GM23248 (cell line): ENCODE data around the gene CDC23. TPM values are rescaled to one million over a fixed set of nuclear protein-coding genes. Genes with fewer than 3 reads are reported as not detected.
"Not testable (repeated sequence)": the region's sequence is repeated elsewhere in the genome, so short reads cannot be mapped to it uniquely, and the experiment has no call there.

Experiments
- DNase-seq: peaks from one replicate; pipeline ENCODE4 v3.0.0-alpha.2; 2015
- H2AFZ ChIP-seq: fragments of 200-600 bp; sonication (generic); 2 replicates; pipeline ENCODE4 v1.6.1; 2016; ENCODE audit warnings: antibody characterized with exemption
- H3F3A ChIP-seq: fragments of 200-600 bp; sonication (generic); 2 replicates; pipeline ENCODE4 v1.6.1; 2016; ENCODE audit warnings: mild to moderate bottlenecking, antibody characterized with exemption, mixed run types; ENCODE audit not compliant: insufficient read depth
- H3K27ac ChIP-seq: fragments of 200-600 bp; sonication (generic); 2 replicates; pipeline ENCODE4 v1.5.1; 2016; ENCODE audit warnings: mild to moderate bottlenecking
- H3K27me3 ChIP-seq: fragments of 200-600 bp; sonication (generic); replicated peaks from 2 replicates; pipeline ENCODE4 v1.6.1; 2016; ENCODE audit warnings: mild to moderate bottlenecking; ENCODE audit not compliant: insufficient read depth
- H3K36me3 ChIP-seq: fragments of 200-600 bp; sonication (generic); 2 replicates; pipeline ENCODE4 v1.6.1; 2016; ENCODE audit warnings: low read depth, mild to moderate bottlenecking
- H3K4me1 ChIP-seq: fragments of 200-600 bp; sonication (generic); 2 replicates; pipeline ENCODE4 v1.6.1; 2016; ENCODE audit warnings: mild to moderate bottlenecking; ENCODE audit not compliant: insufficient read depth
- H3K4me2 ChIP-seq: fragments of 200-600 bp; sonication (generic); one replicate; pipeline ENCODE4 v1.6.1; 2016; ENCODE audit warnings: mild to moderate bottlenecking; ENCODE audit not compliant: unreplicated experiment
- H3K4me3 ChIP-seq: fragments of 200-600 bp; sonication (generic); 2 replicates; pipeline ENCODE4 v1.5.1; 2016; ENCODE audit warnings: mild to moderate bottlenecking
- H3K79me2 ChIP-seq: fragments of 200-600 bp; sonication (generic); 2 replicates; pipeline ENCODE4 v1.6.1; 2016; ENCODE audit warnings: mild to moderate bottlenecking; ENCODE audit not compliant: insufficient read depth
- H3K9ac ChIP-seq: fragments of 200-600 bp; sonication (generic); 2 replicates; pipeline ENCODE4 v1.6.1; 2016; ENCODE audit warnings: mild to moderate bottlenecking
- H3K9me2 ChIP-seq: fragments of 200-600 bp; sonication (generic); 2 replicates; pipeline ENCODE4 v1.6.1; 2016; ENCODE audit warnings: mixed run types, mild to moderate bottlenecking, moderate library complexity; ENCODE audit not compliant: insufficient read depth
- H3K9me3 ChIP-seq: fragments of 200-600 bp; sonication (generic); one replicate; pipeline ENCODE4 v1.6.1; 2017; ENCODE audit warnings: low read depth
- H4K20me1 ChIP-seq: fragments of 200-600 bp; sonication (generic); 2 replicates; pipeline ENCODE4 v1.6.0; 2016; ENCODE audit not compliant: insufficient read depth
- EZH2 ChIP-seq: fragments of 200-600 bp; sonication (generic); IDR thresholded peaks from 2 replicates; pipeline ENCODE4 v1.6.1; 2018; ENCODE audit warnings: antibody characterized with exemption, mild to moderate bottlenecking; ENCODE audit not compliant: insufficient read depth, poor library complexity, severe bottlenecking
- EZH2phosphoT487 ChIP-seq: fragments of 200-600 bp; sonication (generic); IDR thresholded peaks from 2 replicates; pipeline ENCODE4 v1.6.1; 2018; ENCODE audit warnings: antibody characterized with exemption, moderate library complexity, mild to moderate bottlenecking, low read depth; ENCODE audit not compliant: insufficient read depth
- WGBS, 2 experiments: methylation state at CpG; one replicate each; pipeline ENCODE4 v1.1.6; 2015 to 2017; ENCODE audit warnings: low lambda C conversion rate in 2 of 2, low coverage in 1 of 2; ENCODE audit errors: missing lambda C conversion rate in 2 of 2; 5-methylcytosine and 5-hydroxymethylcytosine counted together
- in situ Hi-C: fragments of 300-500 bp; cut with MboI; formaldehyde crosslinking; loops from 2 replicates; pipeline ENCODE4 v1.15.0; 2020
- polyA plus RNA-seq: library from polyadenylated mRNA; unstranded; fragments of >200 nt; fragmentation: Nextera tagmentation; extraction: Ambion mirVana; gene quantifications from 2 replicates; pipeline ENCODE4 v1.2.1, GENCODE V29; 2016
- total RNA-seq: library from RNA; depleted of rRNA; stranded (reverse); fragments of >200 nt; shearing (Covaris generic); gene quantifications from 2 replicates; pipeline ENCODE4 v1.2.3, GENCODE V29; 2014

Gene CDC23
- total and polyA plus RNA-seq, 2 experiments from 2014 or later = 30.5 to 32.5 TPM

DNA sequence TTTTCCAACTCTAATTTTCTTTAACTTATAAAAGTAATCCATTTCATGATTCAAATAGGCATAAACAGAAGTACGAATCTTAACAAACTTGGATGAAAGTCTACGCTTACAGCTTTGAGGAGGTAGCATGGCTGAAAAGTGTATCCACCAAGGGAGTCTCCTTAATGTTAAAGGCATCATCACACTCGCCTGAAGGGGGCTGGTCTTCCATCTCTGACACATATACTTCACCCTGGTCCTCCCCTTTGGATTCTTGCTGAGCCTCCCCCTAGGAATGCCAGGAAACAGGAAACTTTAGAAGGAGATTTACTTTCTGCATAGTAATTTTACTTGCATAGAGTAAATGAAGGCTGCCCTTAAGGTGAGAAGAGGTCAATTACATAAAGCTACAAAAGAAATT, 63.6 kb downstream of the CDC23 start:
- Histone ChIP-seq H3K4me1 (peaks cover 9% of the 10 kb centered on the region), H3K9me3 (no peaks in the 10 kb centered on the region), H4K20me1 (no peaks in the 10 kb centered on the region), H3K9me2 (no peaks in the 10 kb centered on the region), H3K27me3 (no peaks in the 10 kb centered on the region), H3K4me2 (no peak overlapping the region), H2AFZ (no peak overlapping the region), H3K27ac (no peak overlapping the region), H3K36me3 (no peaks in the 10 kb centered on the region), H3K79me2 (no peaks in the 10 kb centered on the region), H3F3A (peaks cover 13% of the 10 kb centered on the region; the same call in 1 of the 2 replicates), H3K9ac (no peak overlapping the region), H3K4me3 (no peak overlapping the region)
- in situ Hi-C loops = no loop called here
- TF ChIP-seq EZH2 = no peak
- no peak for TF ChIP-seq EZH2phosphoT487
- 51 to 54% methylated on average over 3 of the region's 3 CpGs for WGBS, 2 experiments
- DNase-seq = peak; percentile 31

DNA sequence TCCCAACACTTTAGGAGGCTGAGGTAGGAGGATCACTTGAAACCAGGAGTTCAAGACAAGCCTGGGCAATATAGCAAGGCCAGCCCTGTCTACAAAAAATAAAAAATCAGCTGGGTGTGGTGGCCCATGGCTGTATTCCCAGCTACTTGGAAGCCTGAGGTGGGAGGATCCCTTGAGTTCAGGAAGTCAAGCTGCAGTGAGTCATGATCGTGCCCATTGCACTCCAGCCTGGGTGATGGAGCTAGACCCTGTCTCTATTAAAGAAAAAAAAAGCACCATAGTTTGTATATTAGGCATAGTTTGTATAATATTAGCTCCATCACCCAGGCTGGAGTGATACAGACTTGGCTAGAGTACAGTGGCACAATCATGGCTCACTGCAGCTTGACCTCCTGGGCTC, 64.3 kb downstream of the CDC23 start:
- no peak overlapping the region for H3K4me3 ChIP-seq
- no peaks in the 10 kb centered on the region for H3K9me2 ChIP-seq
- no peaks in the 10 kb centered on the region for H3K79me2 ChIP-seq
- no peak overlapping the region for H3K9ac ChIP-seq
- H4K20me1 ChIP-seq = no peaks in the 10 kb centered on the region
- no peaks in the 10 kb centered on the region for H3K36me3 ChIP-seq
- no peak for TF ChIP-seq EZH2
- no peak for TF ChIP-seq EZH2phosphoT487
- H3F3A ChIP-seq = peaks cover 8% of the 10 kb centered on the region; the same call in 1 of the 2 replicates
- no peak overlapping the region for H3K27ac ChIP-seq
- H3K27me3 ChIP-seq = no peaks in the 10 kb centered on the region
- peaks cover 9% of the 10 kb centered on the region for H3K4me1 ChIP-seq
- H3K4me2 ChIP-seq = no peak overlapping the region
- in situ Hi-C loops = no loop called here
- peak; percentile 90 for DNase-seq
- 0 out of 2 replicates have a peak overlapping the region, but pooled peaks have one; percentile 28 for H2AFZ ChIP-seq
- 0 to 14% methylated on average over 1 of the region's 1 CpG for WGBS, 2 experiments
- no peaks in the 10 kb centered on the region for H3K9me3 ChIP-seq

GRCh38 chr5:138143578-138143977, 69.5 kb downstream of the CDC23 start:
- WGBS, 2 experiments = 84 to 85% methylated on average over 5 to 6 of the region's 6 CpGs
- H3K4me2 ChIP-seq, H3K9ac ChIP-seq, H3K27me3 ChIP-seq, H3K27ac ChIP-seq, H3K79me2 ChIP-seq, H3K9me3 ChIP-seq, DNase-seq, H2AFZ ChIP-seq, H3K9me2 ChIP-seq, H3K36me3 ChIP-seq, in situ Hi-C loops, H3K4me1 ChIP-seq, H4K20me1 ChIP-seq, H3K4me3 ChIP-seq, H3F3A ChIP-seq: not testable (repeated sequence)

DNA sequence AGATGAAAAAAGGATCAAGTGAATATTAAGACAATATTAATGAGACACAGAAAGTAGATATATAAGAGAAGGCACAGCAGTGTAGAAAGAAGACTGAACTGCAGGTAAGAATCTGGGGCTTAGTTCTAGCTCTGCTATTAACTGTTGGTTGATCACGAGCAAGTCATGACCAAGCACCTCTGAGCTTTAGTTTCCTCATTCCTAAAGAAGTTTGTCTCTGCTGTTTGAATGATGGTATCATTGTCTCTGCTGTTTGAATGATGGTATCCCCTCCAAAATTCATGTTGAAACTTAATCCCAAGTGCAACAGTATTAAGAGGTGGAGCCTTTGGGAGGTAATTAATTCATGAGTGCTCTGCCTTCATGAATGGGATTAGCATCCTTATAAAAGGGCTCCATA, 71.4 kb downstream of the CDC23 start:
- Histone ChIP-seq H3K79me2 (no peaks in the 10 kb centered on the region), H3K4me1 (no peaks in the 10 kb centered on the region), H3F3A (no peaks in the 10 kb centered on the region), H3K9me3 (no peaks in the 10 kb centered on the region), H3K27me3 (no peaks in the 10 kb centered on the region), H4K20me1 (no peaks in the 10 kb centered on the region), H3K27ac (no peak overlapping the region), H3K9ac (no peak overlapping the region), H3K9me2 (no peaks in the 10 kb centered on the region), H3K4me3 (no peak overlapping the region), H3K36me3 (no peaks in the 10 kb centered on the region), H2AFZ (no peak overlapping the region), H3K4me2 (no peak overlapping the region)
- TF ChIP-seq EZH2phosphoT487 = no peak
- TF ChIP-seq EZH2 = no peak
- in situ Hi-C loops = no loop called here
- DNase-seq = no peak
- WGBS, 2 experiments = 31 to 37% methylated on average over 1 of the region's 1 CpG

- H3K9ac ChIP-seq = no peak overlapping the region
- H3K36me3 ChIP-seq = no peaks in the 10 kb centered on the region
- in situ Hi-C loops = no loop called here
- no peaks in the 10 kb centered on the region for H3K9me2 ChIP-seq
- no peak overlapping the region for H2AFZ ChIP-seq
- WGBS, 2 experiments = 47 to 48% methylated on average over 4 of the region's 4 CpGs
- H4K20me1 ChIP-seq = no peaks in the 10 kb centered on the region
- H3K4me3 ChIP-seq = no peak overlapping the region
- TF ChIP-seq EZH2 (no peak), EZH2phosphoT487 (no peak)
- no peak overlapping the region for H3K27ac ChIP-seq
- no peaks in the 10 kb centered on the region for H3K27me3 ChIP-seq
- no peak for DNase-seq
- H3K79me2 ChIP-seq = no peaks in the 10 kb centered on the region
- H3F3A ChIP-seq = no peaks in the 10 kb centered on the region
- no peaks in the 10 kb centered on the region for H3K4me1 ChIP-seq
- H3K9me3 ChIP-seq = no peaks in the 10 kb centered on the region
- H3K4me2 ChIP-seq = no peak overlapping the region
Measured at GRCh38 chr5:138140268-138140667, 72.9 kb downstream of the CDC23 start.
